Glutamatergic neuron (in vitro differentiated cells): ENCODE data around the gene HSPA2. TPM values are rescaled to one million over a fixed set of nuclear protein-coding genes. Genes with fewer than 3 reads are reported as not detected.
"Not testable (repeated sequence)": the region's sequence is repeated elsewhere in the genome, so short reads cannot be mapped to it uniquely, and the experiment has no call there.

Experiments
- DNase-seq: peaks from one replicate; pipeline ENCODE4 v3.0.0; 2022
- H3K27ac Mint-ChIP-seq: one replicate; pipeline ENCODE4 v1.8.0; 2020; ENCODE audit warnings: mild to moderate bottlenecking, mixed read lengths, inconsistent platforms; ENCODE audit not compliant: unreplicated experiment
- H3K27me3 Mint-ChIP-seq: one replicate; pipeline ENCODE4 v1.8.0; 2020; ENCODE audit warnings: mild to moderate bottlenecking, moderate library complexity, mixed read lengths, inconsistent platforms; ENCODE audit not compliant: unreplicated experiment
- H3K36me3 Mint-ChIP-seq: one replicate; pipeline ENCODE4 v1.8.0; 2020; ENCODE audit warnings: mild to moderate bottlenecking, mixed read lengths, inconsistent platforms; ENCODE audit not compliant: unreplicated experiment
- H3K4me1 Mint-ChIP-seq: one replicate; pipeline ENCODE4 v1.8.0; 2020; ENCODE audit warnings: mild to moderate bottlenecking, low read depth, mixed read lengths, inconsistent platforms; ENCODE audit not compliant: unreplicated experiment
- H3K4me3 Mint-ChIP-seq: one replicate; pipeline ENCODE4 v1.8.0; 2020; ENCODE audit warnings: mild to moderate bottlenecking, mixed read lengths, inconsistent platforms; ENCODE audit not compliant: unreplicated experiment
- H3K9me3 Mint-ChIP-seq: one replicate; pipeline ENCODE4 v1.8.0; 2020; ENCODE audit warnings: mild to moderate bottlenecking, moderate library complexity, mixed read lengths, inconsistent platforms; ENCODE audit not compliant: unreplicated experiment
- CTCF ChIP-seq: fragments of 200-600 bp; sonication (generic); IDR thresholded peaks from one replicate; pipeline ENCODE4 v1.5.0; 2021; ENCODE audit not compliant: partially characterized antibody, unreplicated experiment
- total RNA-seq: library from RNA; stranded (reverse); fragmentation: NEBNext Ultra II Directional; extraction: Animal tissue kit (Norgen Biotek cat#: 25700); gene quantifications from one replicate; pipeline ENCODE4 v1.2.1, GENCODE V29; 2021; ENCODE audit not compliant: unreplicated experiment

The HSPA2 gene
- total RNA-seq, 1 donor from 2014 or later = 23.9 TPM

GRCh38 chr14:64556526-64556925 is 16.0 kb downstream of the HSPA2 start:
- Mint-ChIP-seq H3K4me3 (no peak overlapping the region), H3K4me1 (no peaks in the 10 kb centered on the region), H3K9me3 (peaks cover 4% of the 10 kb centered on the region), H3K36me3 (no peaks in the 10 kb centered on the region), H3K27me3 (peaks cover 2% of the 10 kb centered on the region), H3K27ac (no peak overlapping the region)
- DNase-seq = no peak
- TF ChIP-seq CTCF = no peak

GRCh38 chr14:64558216-64558615 is 17.7 kb downstream of the HSPA2 start:
- H3K36me3 Mint-ChIP-seq, H3K27me3 Mint-ChIP-seq: not testable (repeated sequence)

DNA sequence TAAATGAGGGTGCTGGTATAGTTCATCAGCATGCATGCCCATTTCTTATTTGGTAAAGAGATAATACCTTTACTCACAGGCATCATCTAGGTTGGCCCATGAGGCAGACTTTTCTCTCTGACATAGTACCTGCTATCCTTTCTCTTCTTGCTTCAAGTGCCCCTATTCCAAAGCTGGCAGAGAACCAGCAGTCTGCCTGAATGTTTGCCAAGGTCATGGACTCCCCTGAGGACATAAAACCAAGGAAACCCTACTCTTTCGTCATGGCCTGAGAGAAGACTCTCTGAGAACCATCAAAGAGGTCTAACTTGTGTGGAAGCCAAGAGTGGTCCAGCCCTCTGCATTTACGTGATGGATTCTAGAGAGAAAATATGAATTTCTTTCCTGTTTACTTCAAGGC is 21.1 kb downstream of the HSPA2 start:
- no peaks in the 10 kb centered on the region for H3K4me1 Mint-ChIP-seq
- no peaks in the 10 kb centered on the region for H3K36me3 Mint-ChIP-seq
- H3K27ac Mint-ChIP-seq = no peak overlapping the region
- no peaks in the 10 kb centered on the region for H3K27me3 Mint-ChIP-seq
- no peaks in the 10 kb centered on the region for H3K9me3 Mint-ChIP-seq
- no peak for TF ChIP-seq CTCF
- no peak for DNase-seq
- no peak overlapping the region for H3K4me3 Mint-ChIP-seq

More at GRCh38 chr14:64558216-64558615, 17.7 kb downstream of the HSPA2 start:
- H3K4me3 Mint-ChIP-seq, H3K27ac Mint-ChIP-seq, DNase-seq, H3K9me3 Mint-ChIP-seq, H3K4me1 Mint-ChIP-seq: not testable (repeated sequence)

DNA sequence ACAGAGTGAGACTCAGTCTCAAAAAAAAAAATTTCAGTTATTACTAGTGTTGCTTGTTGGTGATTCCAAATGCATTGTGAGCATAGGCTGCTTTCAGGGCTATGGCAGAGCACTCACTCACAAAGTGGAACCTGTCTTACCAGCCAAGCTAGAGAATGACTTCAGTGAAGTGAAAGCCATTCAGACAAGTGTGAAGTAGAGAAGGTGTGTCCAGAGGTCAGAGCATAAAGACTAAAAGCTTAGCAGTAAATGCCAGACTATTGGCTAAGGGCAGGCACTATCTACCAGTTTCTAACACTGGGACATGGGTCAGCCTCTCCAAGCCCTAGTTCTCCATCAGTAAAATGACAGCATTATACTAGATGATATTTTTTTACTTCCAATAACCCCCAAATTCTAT is 21.9 kb downstream of the HSPA2 start:
- Mint-ChIP-seq H3K27me3 (no peaks in the 10 kb centered on the region), H3K27ac (no peak overlapping the region), H3K4me3 (no peak overlapping the region), H3K4me1 (no peaks in the 10 kb centered on the region), H3K9me3 (no peaks in the 10 kb centered on the region), H3K36me3 (no peaks in the 10 kb centered on the region)
- no peak for TF ChIP-seq CTCF
- DNase-seq = no peak

- Mint-ChIP-seq H3K4me1 (no peaks in the 10 kb centered on the region), H3K27ac (no peak overlapping the region)
Measured at GRCh38 chr14:64563696-64564095, 23.2 kb downstream of the HSPA2 start.

More at GRCh38 chr14:64563696-64564095, 23.2 kb downstream of the HSPA2 start:
- no peak for TF ChIP-seq CTCF
- no peak overlapping the region for H3K4me3 Mint-ChIP-seq
- H3K36me3 Mint-ChIP-seq = no peaks in the 10 kb centered on the region
- DNase-seq = no peak
- no peaks in the 10 kb centered on the region for H3K9me3 Mint-ChIP-seq
- H3K27me3 Mint-ChIP-seq = no peaks in the 10 kb centered on the region
